Measurements from ENCODE around the gene CFAP53. TPM values are rescaled to one million over a fixed set of nuclear protein-coding genes. Genes with fewer than 3 reads are reported as not detected.
"Not testable (repeated sequence)": the region's sequence is repeated elsewhere in the genome, so short reads cannot be mapped to it uniquely, and the experiment has no call there.

Gene CFAP53
- total and polyA plus RNA-seq, 11 donors = 0.10 to 0.62 (median 0.15) TPM; not detected in 6

GRCh38 chr18:50313031-50313607, 46.8 kb upstream of the CFAP53 start:
- ATAC-seq = no peak
- intact Hi-C loops (cut with DNase I) = loop anchor here in 1 of 10 donors (10.0 kb wide), 1 partner anchor 68 kb away; no protein-coding TSS in a partner anchor

DNA sequence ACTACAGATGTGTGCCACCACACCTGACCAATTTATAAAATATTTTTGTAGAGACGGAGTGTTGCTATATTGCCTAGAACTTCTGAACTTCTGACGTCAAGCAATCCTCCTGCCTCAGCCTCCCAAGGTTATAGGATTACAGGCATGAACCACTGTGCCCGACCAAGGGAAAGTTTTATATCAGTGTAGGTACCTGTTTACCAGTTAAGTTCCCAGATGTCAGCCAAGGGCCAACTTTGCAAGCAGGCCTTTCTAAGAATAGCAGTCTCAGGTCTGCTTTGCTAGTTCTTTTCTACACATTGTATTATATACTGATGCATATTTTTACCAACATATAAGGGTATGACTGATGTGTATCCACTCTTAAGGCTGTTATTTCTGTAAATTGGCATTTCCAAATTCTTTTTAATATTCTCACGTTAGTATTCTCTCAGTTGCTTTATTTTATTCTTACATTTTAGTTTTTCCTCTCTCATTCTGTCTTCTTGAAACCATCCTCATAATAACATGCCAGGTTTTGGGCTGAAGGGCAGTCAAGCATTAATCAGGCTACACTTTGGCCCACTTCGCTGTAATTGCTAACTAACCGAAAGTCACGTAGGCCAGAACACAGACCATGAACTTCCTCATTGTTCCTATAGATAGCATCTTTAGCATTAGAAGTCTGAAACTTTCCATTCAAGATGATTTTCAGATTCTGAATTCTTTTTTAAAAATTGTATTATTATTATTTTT, 46.2 kb upstream of the CFAP53 start:
- peaks cover 0 to 14% (median 0%) of the 10 kb centered on the region in 9 donors for H3K27me3 ChIP-seq
- H3K27ac ChIP-seq = no peak overlapping the region
- peaks cover 0 to 11% (median under 1%) of the 10 kb centered on the region in 12 donors for H3K4me1 ChIP-seq
- intact Hi-C loops (cut with DNase I) = loop anchor here in 1 of 10 donors (10.0 kb wide), 1 partner anchor 68 kb away; no protein-coding TSS in a partner anchor
- H3K9me3 ChIP-seq = no peaks in the 10 kb centered on the region
- H3K36me3 ChIP-seq = no peaks in the 10 kb centered on the region
- ATAC-seq (no peak), DNase-seq (no peak)
- no peak overlapping the region for H3K4me3 ChIP-seq
- TF ChIP-seq CTCF (IDR thresholded peaks at IDR 0.05) (no peak), POLR2A (IDR thresholded peaks at IDR 0.05) (no peak)
- 71 to 80% (median 78%) methylated on average over 7 of the region's 7 CpGs for WGBS, 4 donors

More at GRCh38 chr18:50313031-50313607, 46.8 kb upstream of the CFAP53 start:
- Histone ChIP-seq H3K4me3 (no peak overlapping the region), H3K27ac (no peak overlapping the region), H3K36me3 (no peaks in the 10 kb centered on the region), H3K9me3 (no peaks in the 10 kb centered on the region), H3K4me1 (peaks cover 0 to 7% (median 0%) of the 10 kb centered on the region in 12 donors), H3K27me3 (peaks cover 0 to 14% (median 0%) of the 10 kb centered on the region in 9 donors)
- 81 to 85% (median 81%) methylated on average over 2 of the region's 2 CpGs for WGBS, 4 donors
- no peak for DNase-seq
- TF ChIP-seq CTCF (IDR thresholded peaks at IDR 0.05) (no peak), POLR2A (IDR thresholded peaks at IDR 0.05) (no peak)

GRCh38 chr18:50311650-50312049, 45.4 kb upstream of the CFAP53 start:
- H3K9me3 ChIP-seq = no peaks in the 10 kb centered on the region
- DNase-seq (no peak), ATAC-seq (no peak)
- 81 to 91% (median 86%) methylated on average over 3 of the region's 3 CpGs for WGBS, 4 donors
- peaks cover 0 to 18% (median 7%) of the 10 kb centered on the region in 12 donors for H3K4me1 ChIP-seq
- H3K27me3 ChIP-seq = peaks cover 0 to 14% (median 0%) of the 10 kb centered on the region in 9 donors
- no peak overlapping the region for H3K27ac ChIP-seq
- TF ChIP-seq CTCF (IDR thresholded peaks at IDR 0.05) (no peak), POLR2A (IDR thresholded peaks at IDR 0.05) (no peak)
- H3K4me3 ChIP-seq = no peak overlapping the region
- intact Hi-C loops (cut with DNase I) = loop anchor here in 1 of 10 donors (10.0 kb wide), 1 partner anchor 67 kb away; no protein-coding TSS in a partner anchor
- no peaks in the 10 kb centered on the region for H3K36me3 ChIP-seq

- Histone ChIP-seq H3K4me3 (no peak overlapping the region), H3K27ac (no peak overlapping the region), H3K27me3 (peaks cover 0 to 10% (median 0%) of the 10 kb centered on the region in 9 donors), H3K9me3 (peaks cover 0 to 3% (median 0%) of the 10 kb centered on the region in 12 donors), H3K4me1 (peaks cover 0 to 18% (median 8%) of the 10 kb centered on the region in 12 donors), H3K36me3 (no peaks in the 10 kb centered on the region)
- DNase-seq (no peak), ATAC-seq (no peak)
- TF ChIP-seq POLR2A (IDR thresholded peaks at IDR 0.05) (no peak), CTCF (IDR thresholded peaks at IDR 0.05) (no peak)
- 78 to 87% (median 85%) methylated on average over 10 of the region's 10 CpGs for WGBS, 4 donors
- intact Hi-C loops (cut with DNase I) = loop anchor here in 1 of 10 donors (10.0 kb wide), 1 partner anchor 65 kb away; no protein-coding TSS in a partner anchor
Measured at GRCh38 chr18:50310080-50310479, 43.8 kb upstream of the CFAP53 start.

DNA sequence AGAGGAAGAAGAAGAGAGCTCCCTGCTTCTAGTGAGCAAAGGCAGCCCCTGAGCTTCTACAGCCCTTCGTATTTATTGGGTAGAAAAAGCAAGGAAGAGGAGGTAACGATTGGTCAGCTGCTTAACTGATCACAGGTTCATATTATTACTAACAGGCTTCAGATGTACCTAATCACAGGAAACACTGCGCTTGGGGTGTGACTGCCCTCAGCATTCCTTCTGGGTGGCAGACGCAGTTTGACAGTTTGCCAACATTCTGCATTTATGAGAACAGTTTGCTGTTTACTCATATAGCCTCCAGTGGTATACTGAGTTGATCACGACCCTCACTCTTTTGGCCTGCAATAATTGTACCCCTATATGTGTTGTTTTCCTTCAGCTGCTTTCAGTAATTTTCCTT, 42.6 kb upstream of the CFAP53 start:
- intact Hi-C loops (cut with DNase I); H3K36me3 ChIP-seq; H3K4me3 ChIP-seq; DNase-seq; H3K9me3 ChIP-seq; H3K27ac ChIP-seq; ATAC-seq: not testable (repeated sequence)
- 62 to 76% (median 75%) methylated on average over 5 of the region's 5 CpGs for WGBS, 4 donors
- Histone ChIP-seq H3K27me3 (peaks cover 0 to 14% (median 0%) of the 10 kb centered on the region in 9 donors), H3K4me1 (peaks cover 0 to 18% (median 8%) of the 10 kb centered on the region in 12 donors)

All from heart left ventricle (tissue), 16 donors.